PFSK-1 (cell line): Measurements from ENCODE around the gene SUPT5H.

Experiments
- FOXP2 ChIP-seq: optimal IDR thresholded peaks from 2 replicates; pipeline ENCODE3; 2011; ENCODE audit warnings: borderline replicate concordance, control low read depth, inconsistent platforms; ENCODE audit not compliant: insufficient read depth; ENCODE audit errors: extremely low read length, extremely low read depth
- POLR2AphosphoS5 ChIP-seq: IDR thresholded peaks from 2 replicates; pipeline ENCODE4 v1.6.1; 2012; ENCODE audit warnings: low read depth, mild to moderate bottlenecking, control low read depth, low read length, moderate library complexity
- REST ChIP-seq, 2 experiments: IDR thresholded peaks; 2 replicates each; pipeline versions ENCODE4 v1.6.1 to v1.8.0; 2011 to 2012; ENCODE audit warnings: low read depth in 2 of 2, low read length in 2 of 2, control low read depth in 1 of 2, inconsistent platforms in 1 of 2, mild to moderate bottlenecking in 1 of 2, moderate library complexity in 1 of 2; ENCODE audit not compliant: insufficient read depth in 1 of 2
- SIN3A ChIP-seq: IDR thresholded peaks from 2 replicates; pipeline ENCODE4 v1.6.1; 2012; ENCODE audit warnings: mild to moderate bottlenecking, low read length, moderate library complexity, borderline replicate concordance; ENCODE audit not compliant: insufficient read depth
- TAF1 ChIP-seq: IDR thresholded peaks from 2 replicates; pipeline ENCODE4 v1.6.1; 2012; ENCODE audit warnings: low read length, control low read depth, borderline replicate concordance; ENCODE audit not compliant: insufficient read depth

SUPT5H gene

GRCh38 chr19:39515551-39516191, 70.3 kb downstream of the SUPT5H start:
- no peak for TF ChIP-seq FOXP2
- no peak for TF ChIP-seq REST (IDR thresholded peaks at IDR 0.05; ENCODE audit: insufficient read depth in 1 of 2, low read depth in 2 of 2, low read length in 2 of 2)
- no peak for TF ChIP-seq TAF1
- TF ChIP-seq POLR2AphosphoS5: no peak
- no peak for TF ChIP-seq SIN3A

GRCh38 chr19:39516270-39516669, 70.9 kb downstream of the SUPT5H start:
- no peak for TF ChIP-seq TAF1
- TF ChIP-seq FOXP2: no peak
- TF ChIP-seq SIN3A: no peak
- TF ChIP-seq REST (IDR thresholded peaks at IDR 0.05; ENCODE audit: insufficient read depth in 1 of 2, low read depth in 2 of 2, low read length in 2 of 2): no peak
- no peak for TF ChIP-seq POLR2AphosphoS5

GRCh38 chr19:39517432-39517831, 72.0 kb downstream of the SUPT5H start:
- TF ChIP-seq TAF1 (no peak), FOXP2 (no peak), SIN3A (no peak), REST (IDR thresholded peaks at IDR 0.05; ENCODE audit: insufficient read depth in 1 of 2, low read depth in 2 of 2, low read length in 2 of 2) (no peak), POLR2AphosphoS5 (no peak)

- no peak for TF ChIP-seq SIN3A
- TF ChIP-seq FOXP2: no peak
- TF ChIP-seq POLR2AphosphoS5: no peak
- no peak for TF ChIP-seq TAF1
- TF ChIP-seq REST (IDR thresholded peaks at IDR 0.05; ENCODE audit: insufficient read depth in 1 of 2, low read depth in 2 of 2, low read length in 2 of 2): no peak
Observed at GRCh38 chr19:39518458-39518857, 73.1 kb downstream of the SUPT5H start.

GRCh38 chr19:39518975-39519374, 73.6 kb downstream of the SUPT5H start:
- TF ChIP-seq SIN3A (no peak), TAF1 (no peak), POLR2AphosphoS5 (no peak), REST (IDR thresholded peaks at IDR 0.05; ENCODE audit: insufficient read depth in 1 of 2, low read depth in 2 of 2, low read length in 2 of 2) (no peak), FOXP2 (no peak)
